ENCODE measurements around the gene DYDC2.
"Not testable (repeated sequence)": the region's sequence is repeated elsewhere in the genome, so short reads cannot be mapped to it uniquely, and the experiment has no call there.

DYDC2 gene

GRCh38 chr10:80324891-80325364 lies 31.7 kb upstream of the DYDC2 start:
- Histone ChIP-seq H3K27ac (ENCODE audit: low read length) (no peak overlapping the region), H3K27me3 (ENCODE audit: control insufficient read depth, insufficient read depth, low read length) (no peaks in the 10 kb centered on the region), H3K4me3 (ENCODE audit: low read length) (no peak overlapping the region), H3K9me3 (ENCODE audit: control insufficient read depth, low read depth, low read length) (no peaks in the 10 kb centered on the region), H3K36me3 (ENCODE audit: control insufficient read depth, low read depth, low read length) (no peaks in the 10 kb centered on the region), H3K9ac (ENCODE audit: low read length) (no peak overlapping the region), H3K4me1 (ENCODE audit: control insufficient read depth, low read depth, low read length) (no peaks in the 10 kb centered on the region)

DNA sequence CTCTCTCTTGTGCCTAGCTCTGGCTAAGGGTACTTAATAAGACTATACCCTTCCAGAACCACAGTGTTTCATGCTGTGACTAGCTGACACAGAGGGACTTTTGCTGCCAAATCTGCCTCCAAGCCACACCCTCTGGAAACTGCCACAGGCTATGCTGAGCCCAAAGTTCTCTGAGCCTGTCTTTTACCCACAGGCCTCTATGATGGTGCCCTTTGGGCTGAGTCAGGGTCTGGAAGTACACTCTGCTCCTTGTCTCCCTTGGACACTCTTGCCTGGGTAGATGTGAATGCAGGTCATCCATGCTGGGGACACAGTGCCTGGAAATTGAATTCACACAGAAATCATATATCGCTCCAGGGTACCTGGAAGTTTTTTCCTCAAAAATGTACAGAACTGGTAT lies 22.6 kb upstream of the DYDC2 start:
- H3K4me3 ChIP-seq (ENCODE audit: low read length) = no peak overlapping the region
- H3K9me3 ChIP-seq (ENCODE audit: control insufficient read depth, low read depth, low read length) = no peaks in the 10 kb centered on the region
- H3K27me3 ChIP-seq (ENCODE audit: control insufficient read depth, insufficient read depth, low read length) = no peaks in the 10 kb centered on the region
- H3K9ac ChIP-seq (ENCODE audit: low read length) = no peak overlapping the region
- no peak overlapping the region for H3K27ac ChIP-seq (ENCODE audit: low read length)
- H3K4me1 ChIP-seq (ENCODE audit: control insufficient read depth, low read depth, low read length) = no peaks in the 10 kb centered on the region
- H3K36me3 ChIP-seq (ENCODE audit: control insufficient read depth, low read depth, low read length) = no peaks in the 10 kb centered on the region

DNA sequence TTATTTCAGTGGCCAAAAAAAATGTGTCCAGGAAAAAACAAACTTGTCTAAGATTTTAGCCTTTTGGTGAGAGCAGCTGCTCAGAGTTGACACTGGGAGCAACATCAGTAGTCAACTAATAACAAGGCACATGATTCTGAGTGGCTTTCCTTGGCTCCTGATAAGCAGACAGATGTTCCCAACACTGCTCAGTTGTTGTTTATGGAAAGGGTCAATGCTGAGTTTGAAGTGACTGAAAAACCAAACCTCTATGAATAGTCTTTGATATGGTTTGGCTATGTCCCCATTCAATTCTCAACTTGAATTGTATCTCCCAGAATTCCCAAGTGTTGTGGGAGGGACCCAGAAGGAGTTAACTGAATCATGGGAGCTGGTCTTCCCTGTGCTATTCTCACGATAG lies 12.3 kb upstream of the DYDC2 start:
- Histone ChIP-seq H3K27me3 (ENCODE audit: control insufficient read depth, insufficient read depth, low read length) (no peaks in the 10 kb centered on the region), H3K4me1 (ENCODE audit: control insufficient read depth, low read depth, low read length) (no peaks in the 10 kb centered on the region), H3K4me3 (ENCODE audit: low read length) (no peak overlapping the region), H3K36me3 (ENCODE audit: control insufficient read depth, low read depth, low read length) (no peaks in the 10 kb centered on the region), H3K9ac (ENCODE audit: low read length) (no peak overlapping the region), H3K27ac (ENCODE audit: low read length) (no peak overlapping the region), H3K9me3 (ENCODE audit: control insufficient read depth, low read depth, low read length) (no peaks in the 10 kb centered on the region)

GRCh38 chr10:80344912-80345311 lies 11.7 kb upstream of the DYDC2 start:
- Histone ChIP-seq H3K4me1 (ENCODE audit: control insufficient read depth, low read depth, low read length) (no peaks in the 10 kb centered on the region), H3K36me3 (ENCODE audit: control insufficient read depth, low read depth, low read length) (no peaks in the 10 kb centered on the region), H3K27me3 (ENCODE audit: control insufficient read depth, insufficient read depth, low read length) (no peaks in the 10 kb centered on the region), H3K27ac (ENCODE audit: low read length) (no peak overlapping the region), H3K9ac (ENCODE audit: low read length) (no peak overlapping the region), H3K4me3 (ENCODE audit: low read length) (no peak overlapping the region), H3K9me3 (ENCODE audit: control insufficient read depth, low read depth, low read length) (no peaks in the 10 kb centered on the region)

GRCh38 chr10:80350251-80350650 lies 6.3 kb upstream of the DYDC2 start:
- no peak overlapping the region for H3K9ac ChIP-seq (ENCODE audit: low read length)
- H3K9me3 ChIP-seq (ENCODE audit: control insufficient read depth, low read depth, low read length) = no peaks in the 10 kb centered on the region
- peaks cover 3% of the 10 kb centered on the region for H3K27me3 ChIP-seq (ENCODE audit: control insufficient read depth, insufficient read depth, low read length)
- no peak overlapping the region for H3K4me3 ChIP-seq (ENCODE audit: low read length)
- H3K36me3 ChIP-seq (ENCODE audit: control insufficient read depth, low read depth, low read length) = no peaks in the 10 kb centered on the region
- H3K4me1 ChIP-seq (ENCODE audit: control insufficient read depth, low read depth, low read length) = no peaks in the 10 kb centered on the region
- H3K27ac ChIP-seq (ENCODE audit: low read length) = no peak overlapping the region

DNA sequence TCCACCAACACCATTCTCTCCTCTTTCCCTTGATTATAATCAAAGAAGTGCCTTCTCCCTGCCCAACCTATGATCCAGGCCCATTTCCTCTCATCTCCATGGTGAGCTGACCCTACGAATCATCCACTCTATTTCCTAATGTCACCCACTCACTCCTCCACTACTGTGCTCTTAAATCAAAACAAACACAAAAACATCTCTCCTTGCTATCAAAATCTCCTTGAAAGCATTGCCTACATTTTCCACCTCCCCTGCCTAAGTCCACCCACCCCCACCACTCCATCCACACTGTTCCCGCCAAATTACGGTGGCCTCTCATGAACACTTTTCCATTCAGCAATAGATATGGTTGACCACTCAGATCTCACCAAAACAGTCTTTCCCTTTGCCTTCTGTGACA lies 5.4 kb upstream of the DYDC2 start:
- Histone ChIP-seq H3K27me3 (ENCODE audit: control insufficient read depth, insufficient read depth, low read length) (peaks cover 13% of the 10 kb centered on the region), H3K36me3 (ENCODE audit: control insufficient read depth, low read depth, low read length) (no peaks in the 10 kb centered on the region), H3K4me3 (ENCODE audit: low read length) (no peak overlapping the region), H3K4me1 (ENCODE audit: control insufficient read depth, low read depth, low read length) (peaks cover 4% of the 10 kb centered on the region), H3K9me3 (ENCODE audit: control insufficient read depth, low read depth, low read length) (no peaks in the 10 kb centered on the region), H3K27ac (ENCODE audit: low read length) (no peak overlapping the region), H3K9ac (ENCODE audit: low read length) (no peak overlapping the region)

DNA sequence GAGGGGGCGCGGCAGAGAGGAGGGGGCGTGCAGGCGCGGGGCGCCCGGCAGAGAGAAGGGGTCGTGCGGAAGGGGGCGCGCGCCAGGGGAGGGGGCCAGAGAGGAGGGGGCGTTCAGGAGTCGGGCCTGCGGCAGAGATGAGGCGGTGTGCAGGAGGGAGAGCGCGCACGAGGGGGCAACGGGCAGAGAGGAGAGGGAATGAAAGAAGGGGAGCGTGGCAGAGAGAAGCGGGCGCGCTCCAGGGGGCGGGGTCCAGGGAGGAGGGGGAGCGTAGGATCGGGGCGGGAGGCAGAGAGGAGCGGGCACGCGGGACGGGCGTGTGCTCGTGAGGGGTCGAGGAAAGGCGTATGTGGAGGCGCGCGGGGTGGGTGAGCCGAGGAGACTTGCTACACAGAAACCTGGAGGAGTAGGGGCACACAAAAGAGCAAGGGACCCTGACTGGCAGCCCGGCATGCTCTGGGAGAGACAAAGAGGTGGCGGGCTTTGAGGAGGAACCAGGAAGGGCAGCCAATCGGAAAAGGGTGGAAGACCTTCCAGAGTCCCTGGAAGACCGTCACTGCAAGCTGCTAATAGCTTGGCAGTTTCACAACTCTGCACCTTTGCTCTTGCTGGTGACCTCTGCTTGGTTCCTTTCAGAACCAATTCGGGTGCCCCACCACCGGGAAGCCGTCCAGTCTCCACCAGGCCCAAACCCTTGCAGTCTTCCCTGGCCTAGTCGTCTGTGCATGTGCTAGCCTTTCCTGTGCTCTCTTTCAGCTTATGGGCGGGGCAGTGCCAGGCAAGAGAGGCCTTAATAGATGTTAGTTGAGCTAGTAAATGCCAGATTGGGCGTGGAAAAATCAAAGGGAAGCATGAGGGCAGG lies 639 bp downstream of the DYDC2 start:
- Histone ChIP-seq H3K27me3 (ENCODE audit: control insufficient read depth, insufficient read depth, low read length) (peaks cover 20% of the 10 kb centered on the region), H3K9ac (ENCODE audit: low read length) (peak overlapping the region; percentile 69), H3K4me3 (ENCODE audit: low read length) (peak overlapping the region; percentile 66), H3K4me1 (ENCODE audit: control insufficient read depth, low read depth, low read length) (peaks cover 4% of the 10 kb centered on the region), H3K36me3 (ENCODE audit: control insufficient read depth, low read depth, low read length) (no peaks in the 10 kb centered on the region), H3K27ac (ENCODE audit: low read length) (no peak overlapping the region), H3K9me3 (ENCODE audit: control insufficient read depth, low read depth, low read length) (no peaks in the 10 kb centered on the region)

DNA sequence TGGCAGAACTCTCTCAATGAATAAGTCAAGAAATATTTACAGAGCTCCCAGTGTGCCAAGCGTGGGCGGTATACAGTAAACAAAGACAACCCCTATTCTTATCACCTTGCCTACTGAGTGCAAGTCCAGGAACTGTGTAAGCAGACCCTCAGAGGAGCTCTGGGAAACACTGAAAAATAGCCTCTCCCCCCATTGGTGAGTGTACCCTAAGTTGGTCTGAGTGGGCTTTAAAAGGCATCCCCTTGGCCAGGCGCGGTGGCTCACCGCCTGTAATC lies 1.2 kb downstream of the DYDC2 start:
- Histone ChIP-seq H3K4me1 (ENCODE audit: control insufficient read depth, low read depth, low read length) (peaks cover 4% of the 10 kb centered on the region), H3K4me3 (ENCODE audit: low read length) (no peak overlapping the region), H3K36me3 (ENCODE audit: control insufficient read depth, low read depth, low read length) (no peaks in the 10 kb centered on the region), H3K9ac (ENCODE audit: low read length) (peak overlapping the region; percentile 69), H3K27me3 (ENCODE audit: control insufficient read depth, insufficient read depth, low read length) (peaks cover 20% of the 10 kb centered on the region), H3K9me3 (ENCODE audit: control insufficient read depth, low read depth, low read length) (no peaks in the 10 kb centered on the region), H3K27ac (ENCODE audit: low read length) (no peak overlapping the region)

DNA sequence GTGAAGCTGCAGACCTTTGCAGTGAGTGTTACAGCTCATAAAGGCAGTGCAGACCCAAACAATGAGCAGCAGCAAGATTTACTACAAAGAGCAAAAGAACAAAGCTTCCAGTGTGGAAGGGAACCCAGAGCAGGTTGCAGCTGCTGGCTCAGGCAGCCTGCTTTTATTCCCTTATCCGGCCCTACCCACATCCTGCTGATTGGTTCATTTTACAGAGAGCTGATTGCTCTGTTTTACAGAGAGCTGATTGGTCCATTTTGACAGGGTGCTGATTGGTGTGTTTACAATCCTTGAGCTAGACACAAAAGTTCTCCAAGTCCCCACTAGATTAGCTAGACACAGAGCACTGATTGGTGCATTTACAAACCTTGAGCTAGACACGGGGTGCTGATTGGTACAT lies 2.3 kb downstream of the DYDC2 start:
- not testable (repeated sequence) for H3K27ac ChIP-seq (ENCODE audit: low read length); H3K9me3 ChIP-seq (ENCODE audit: control insufficient read depth, low read depth, low read length); H3K36me3 ChIP-seq (ENCODE audit: control insufficient read depth, low read depth, low read length); H3K4me1 ChIP-seq (ENCODE audit: control insufficient read depth, low read depth, low read length); H3K9ac ChIP-seq (ENCODE audit: low read length); H3K4me3 ChIP-seq (ENCODE audit: low read length)
- H3K27me3 ChIP-seq (ENCODE audit: control insufficient read depth, insufficient read depth, low read length) = peaks cover 20% of the 10 kb centered on the region

DNA sequence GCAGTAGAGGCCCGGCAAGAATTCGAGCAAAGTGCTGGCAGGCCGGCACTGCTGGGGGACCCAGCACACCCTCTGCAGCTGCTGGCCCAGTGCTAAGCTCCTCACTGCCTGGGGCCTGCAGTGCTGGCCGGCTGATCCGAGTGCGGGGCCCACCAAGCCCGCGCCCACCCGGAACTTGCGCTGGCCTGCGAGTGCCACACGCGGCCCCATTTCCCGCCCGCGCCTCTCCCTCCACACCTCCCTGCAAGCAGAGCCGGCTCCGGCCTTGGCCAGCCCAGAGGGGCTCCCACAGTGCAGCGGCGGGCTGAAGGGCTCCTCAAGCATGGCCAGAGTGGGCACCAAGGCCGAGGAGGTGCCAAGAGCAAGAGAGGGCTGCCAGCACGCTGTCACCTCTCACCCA lies 3.1 kb downstream of the DYDC2 start:
- H3K4me3 ChIP-seq (ENCODE audit: low read length) = no peak overlapping the region
- H3K4me1 ChIP-seq (ENCODE audit: control insufficient read depth, low read depth, low read length) = peaks cover 4% of the 10 kb centered on the region
- no peaks in the 10 kb centered on the region for H3K36me3 ChIP-seq (ENCODE audit: control insufficient read depth, low read depth, low read length)
- H3K9ac ChIP-seq (ENCODE audit: low read length) = no peak overlapping the region
- H3K27me3 ChIP-seq (ENCODE audit: control insufficient read depth, insufficient read depth, low read length) = peaks cover 20% of the 10 kb centered on the region
- H3K27ac ChIP-seq (ENCODE audit: low read length) = no peak overlapping the region
- H3K9me3 ChIP-seq (ENCODE audit: control insufficient read depth, low read depth, low read length) = no peaks in the 10 kb centered on the region

- Histone ChIP-seq H3K27ac (ENCODE audit: low read length) (no peak overlapping the region), H3K9ac (ENCODE audit: low read length) (no peak overlapping the region), H3K27me3 (ENCODE audit: control insufficient read depth, insufficient read depth, low read length) (no peaks in the 10 kb centered on the region), H3K4me1 (ENCODE audit: control insufficient read depth, low read depth, low read length) (no peaks in the 10 kb centered on the region), H3K36me3 (ENCODE audit: control insufficient read depth, low read depth, low read length) (no peaks in the 10 kb centered on the region), H3K4me3 (ENCODE audit: low read length) (no peak overlapping the region), H3K9me3 (ENCODE audit: control insufficient read depth, low read depth, low read length) (peaks cover 14% of the 10 kb centered on the region)
Observed at GRCh38 chr10:80365510-80365909, 8.9 kb downstream of the DYDC2 start.

DNA sequence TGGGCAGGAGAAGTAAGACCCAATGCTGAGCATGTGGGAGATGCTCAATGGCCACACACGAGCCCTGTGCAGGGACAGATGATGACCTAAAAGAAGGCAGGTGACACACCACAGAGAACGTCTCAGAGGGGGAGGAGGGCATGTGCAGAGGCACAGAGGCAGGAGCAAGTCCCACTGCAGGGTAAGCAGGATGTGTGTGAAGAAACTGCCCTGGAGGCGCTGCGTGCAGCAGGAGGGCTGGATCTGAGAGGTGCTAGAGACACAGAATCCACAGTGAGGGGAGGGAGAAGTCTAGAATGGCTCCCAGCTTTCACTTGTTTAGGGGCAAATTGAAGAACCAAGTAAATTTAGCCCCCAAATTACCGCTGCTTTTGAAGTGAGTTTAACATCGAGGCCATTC lies 14.9 kb downstream of the DYDC2 start:
- H3K27me3 ChIP-seq (ENCODE audit: control insufficient read depth, insufficient read depth, low read length) = no peaks in the 10 kb centered on the region

More for the DNA sequence above, 14.9 kb downstream of the DYDC2 start:
- Histone ChIP-seq H3K9me3 (ENCODE audit: control insufficient read depth, low read depth, low read length) (peaks cover 13% of the 10 kb centered on the region), H3K9ac (ENCODE audit: low read length) (no peak overlapping the region), H3K4me1 (ENCODE audit: control insufficient read depth, low read depth, low read length) (no peaks in the 10 kb centered on the region), H3K36me3 (ENCODE audit: control insufficient read depth, low read depth, low read length) (no peaks in the 10 kb centered on the region), H3K27ac (ENCODE audit: low read length) (no peak overlapping the region), H3K4me3 (ENCODE audit: low read length) (no peak overlapping the region)
